GM12878 (cell line): ENCODE measurements around the gene HOXD10. TPM values are rescaled to one million over a fixed set of nuclear protein-coding genes. Genes with fewer than 3 reads are reported as not detected.

Experiments used
- ATAC-seq: fragments of 200-7000 bp; cut with Tn5 transposase; 3 replicates; pipeline ENCODE4 v1.9.1; 2020; ENCODE audit warnings: mild to moderate bottlenecking, moderate library complexity
- BruUV-seq: library from RNA; stranded (reverse); fragments of 400-500 nt; replicated peaks from 2 replicates; lab custom pipeline; 2021; lab: Mats Ljungman, UMichigan
- CTCF ChIA-PET: fragments of 300-600 bp; sonication (Branson Sonifier 250); formaldehyde crosslinking; extraction: SDS; loops from one replicate; lab custom pipeline; 2021; ENCODE audit warnings: inconsistent platforms; lab: Yijun Ruan, JAX
- POLR2A ChIA-PET: fragments of 350-600 bp; formaldehyde crosslinking; extraction: SDS; loops from one replicate; lab custom pipeline; 2021; ENCODE audit warnings: inconsistent platforms; lab: Charles Lee
- RAD21 ChIA-PET: fragments of 300-600 bp; sonication (Branson Sonifier 250); formaldehyde crosslinking; loops from one replicate; lab custom pipeline; 2023; ENCODE audit warnings: antibody characterized with exemption; ENCODE audit not compliant: unreplicated experiment; lab: Charles Lee
- SMC1A ChIA-PET: fragments of 300-600 bp; sonication (Branson Sonifier 250); formaldehyde crosslinking; loops from one replicate; lab custom pipeline; 2023; ENCODE audit not compliant: unreplicated experiment, uncharacterized antibody; lab: Charles Lee
- DNase-seq: peaks from one replicate; pipeline ENCODE4 v3.0.0-alpha.2; 2011; ENCODE audit warnings: low read depth, low spot score
- FAIRE-seq: peaks from 3 replicates; lab custom pipeline; 2011; peaks lifted over from hg19 to GRCh38; lab: Jason Lieb, UNC
- H2AFZ ChIP-seq: 2 replicates; pipeline ENCODE4 v1.6.0; 2011; ENCODE audit warnings: low read depth, low read length, control low read depth; ENCODE audit not compliant: control insufficient read depth
- H3K27ac ChIP-seq: 2 replicates; pipeline ENCODE4 v1.5.1; 2011; ENCODE audit warnings: control low read depth; ENCODE audit not compliant: control insufficient read depth, insufficient read depth
- H3K27me3 ChIP-seq, 2 experiments: replicated peaks in 1 of 2; 2 replicates each; pipeline versions ENCODE4 v1.6.0 to v1.6.1; 2011; ENCODE audit warnings: low read length in 1 of 2; ENCODE audit not compliant: control insufficient read depth in 2 of 2, insufficient read depth in 2 of 2
- H3K36me3 ChIP-seq, 2 experiments: 2 replicates each; pipeline ENCODE4 v1.5.1; 2011; ENCODE audit warnings: low read length in 1 of 2; ENCODE audit not compliant: control insufficient read depth in 2 of 2, insufficient read depth in 2 of 2
- H3K4me1 ChIP-seq: 2 replicates; pipeline ENCODE4 v1.6.1; 2011; ENCODE audit warnings: mild to moderate bottlenecking, low read length, moderate library complexity, mixed read lengths; ENCODE audit not compliant: control insufficient read depth, insufficient read depth
- H3K4me2 ChIP-seq: 2 replicates; pipeline ENCODE4 v1.6.0; 2011; ENCODE audit warnings: control low read depth; ENCODE audit not compliant: control insufficient read depth, insufficient read depth
- H3K4me3 ChIP-seq: fragments of 200-600 bp; sonication (generic); 2 replicates; pipeline ENCODE4 v1.5.1; 2016
- H3K79me2 ChIP-seq: 2 replicates; pipeline ENCODE4 v1.6.0; 2011; ENCODE audit warnings: low read length; ENCODE audit not compliant: control insufficient read depth, insufficient read depth
- H3K9ac ChIP-seq: 2 replicates; pipeline ENCODE4 v1.8.0; 2011; ENCODE audit warnings: low read length, control low read depth, mixed read lengths; ENCODE audit not compliant: control insufficient read depth, insufficient read depth
- H3K9me3 ChIP-seq: replicated peaks from 3 replicates; pipeline ENCODE4 v1.5.1; 2011; ENCODE audit warnings: mild to moderate bottlenecking, low read length; ENCODE audit not compliant: control insufficient read depth, insufficient read depth
- H4K20me1 ChIP-seq: 2 replicates; pipeline ENCODE4 v1.6.0; 2011; ENCODE audit not compliant: control insufficient read depth, insufficient read depth
- ASH2L ChIP-seq: fragments of 300-600, 200-600 bp; sonication (generic); IDR thresholded peaks from 2 replicates; pipeline ENCODE4 v1.6.1; 2017; ENCODE audit warnings: low read depth, mild to moderate bottlenecking, borderline replicate concordance
- ATF7 ChIP-seq: fragments of 450-650 bp; IDR thresholded peaks from 2 replicates; pipeline ENCODE4 v1.6.1; 2016; ENCODE audit warnings: low read depth, mild to moderate bottlenecking
- ETV6 ChIP-seq, 2 experiments: fragments of 450-650 bp in 1 of 2; IDR thresholded peaks in 1 of 2; conservative IDR thresholded peaks in 1 of 2; 2 replicates each; pipeline ENCODE4 v1.6.1; 2014; ENCODE audit warnings: antibody characterized with exemption in 1 of 2, borderline replicate concordance in 1 of 2, low read depth in 1 of 2, mild to moderate bottlenecking in 1 of 2, moderate library complexity in 1 of 2
- HDAC2 ChIP-seq: fragments of 200-600 bp; sonication (generic); IDR thresholded peaks from 2 replicates; pipeline ENCODE4 v1.6.1; 2017
- KDM1A ChIP-seq: fragments of 200-600 bp; sonication (generic); IDR thresholded peaks from 2 replicates; pipeline ENCODE4 v1.6.1; 2016; ENCODE audit warnings: borderline replicate concordance
- MEF2A ChIP-seq: IDR thresholded peaks from 2 replicates; pipeline ENCODE4 v1.6.1; 2011; ENCODE audit warnings: low read depth, mild to moderate bottlenecking, low read length, moderate library complexity; ENCODE audit not compliant: insufficient read depth
- MYB ChIP-seq: fragments of 150-350 bp; IDR thresholded peaks from 2 replicates; pipeline ENCODE4 v1.6.1; 2014; ENCODE audit warnings: mild to moderate bottlenecking, low read depth, low read length, borderline replicate concordance
- NBN ChIP-seq: fragments of 450-650 bp; IDR thresholded peaks from 2 replicates; pipeline ENCODE4 v1.6.1; 2016
- NFIC ChIP-seq: IDR thresholded peaks from 2 replicates; pipeline ENCODE4 v1.6.1; 2012; ENCODE audit warnings: low read depth, mild to moderate bottlenecking, inconsistent platforms, low read length, moderate library complexity
- POLR2A ChIP-seq: IDR thresholded peaks from 2 replicates; pipeline ENCODE4 v1.6.1; 2011; ENCODE audit warnings: low read depth, mild to moderate bottlenecking, low read length
- RFX5 ChIP-seq: IDR thresholded peaks from 2 replicates; pipeline ENCODE4 v1.6.1; 2011; ENCODE audit warnings: low read depth, low read length, improper control_type of control experiment
- SIX5 ChIP-seq: IDR thresholded peaks from 2 replicates; pipeline ENCODE4 v1.6.1; 2011; ENCODE audit warnings: mild to moderate bottlenecking, low read depth, low read length, moderate library complexity; ENCODE audit not compliant: severe bottlenecking
- SMARCA5 ChIP-seq: fragments of 450-650 bp; IDR thresholded peaks from 2 replicates; pipeline ENCODE4 v1.6.1; 2017; ENCODE audit warnings: mild to moderate bottlenecking
- TCF3 ChIP-seq: IDR thresholded peaks from 2 replicates; pipeline ENCODE4 v1.6.1; 2012; ENCODE audit warnings: low read depth, mild to moderate bottlenecking, low read length, borderline replicate concordance; ENCODE audit not compliant: insufficient read depth
- WRNIP1 ChIP-seq: IDR thresholded peaks from 2 replicates; pipeline ENCODE4 v1.6.1; 2011; ENCODE audit warnings: low read depth, low read length, improper control_type of control experiment, borderline replicate concordance
- YY1 ChIP-seq: IDR thresholded peaks from 2 replicates; pipeline ENCODE4 v1.6.1; 2011; ENCODE audit warnings: low read depth, mild to moderate bottlenecking, low read length
- ZBED1 ChIP-seq: IDR thresholded peaks from 2 replicates; pipeline ENCODE4 v1.6.1; 2016; ENCODE audit warnings: borderline replicate concordance
- ZNF274 ChIP-seq: IDR thresholded peaks from one replicate; pipeline ENCODE4 v1.8.0; 2011; ENCODE audit not compliant: insufficient read length, insufficient read depth
- WGBS: methylation state at CpG from one replicate; pipeline ENCODE4 v1.1.6; 2016; ENCODE audit warnings: low lambda C conversion rate; ENCODE audit not compliant: insufficient replicate concordance, insufficient coverage; ENCODE audit errors: missing lambda C conversion rate; 5-methylcytosine and 5-hydroxymethylcytosine counted together
- in situ Hi-C: fragments of 300-500 bp; cut with MboI; formaldehyde crosslinking; loops from 9 replicates; pipeline ENCODE4 v1.14.3; 2018; ENCODE audit warnings: mixed read lengths
- intact Hi-C: fragments of 100-400 bp; cut with micrococcal nuclease; formaldehyde crosslinking; loops from one replicate; pipeline ENCODE4 v1.14.2; 2022; ENCODE audit not compliant: unreplicated experiment
- polyA plus RNA-seq, 11 experiments: library from polyadenylated mRNA; depleted of rRNA in 4 of 11; unstranded in 6 of 11; stranded (reverse) in 5 of 11; fragments of >200 nt; fragmentation: Nextera tagmentation in 4 of 11; fragmentation: Illumina TruSeq in 1 of 11; extraction: Ambion mirVana in 4 of 11; extraction: Trizol in 1 of 11; gene quantifications; 1 replicate in 1 of 11; 2 replicates in 10 of 11; pipeline versions ENCODE4 v1.2.1 to v1.2.3, GENCODE V29; 2011 to 2016; ENCODE audit warnings: inconsistent platforms in 2 of 11, missing spikeins in 2 of 11, low read depth in 1 of 11
- total RNA-seq, 4 experiments: library from RNA; depleted of rRNA in 3 of 4; stranded (reverse); fragments of >200 nt in 3 of 4; fragmentation: Illumina TruSeq in 1 of 4; extraction: Trizol in 1 of 4; gene quantifications; 2 replicates each; pipeline versions ENCODE4 v1.2.1 to v1.2.3, GENCODE V29; 2013 to 2021
- TF ChIP-seq, protein P1 (sequence below): fragments of 450-650 bp; IDR thresholded peaks from 2 replicates; pipeline ENCODE4 v1.6.1; 2017; ENCODE audit warnings: mild to moderate bottlenecking, low read depth, inconsistent platforms; ENCODE audit not compliant: poor library complexity, severe bottlenecking
- TF ChIP-seq, protein P2 (sequence below): fragments of 450-650 bp; formaldehyde crosslinking; IDR thresholded peaks from 2 replicates; pipeline ENCODE4 v1.4.0; 2022; ENCODE audit warnings: mild to moderate bottlenecking, moderate library complexity

HOXD10 gene
- total and polyA plus RNA-seq, 10 of the 15 experiments (the other 5 are each of a cell fraction or from before 2014, with no cell fraction given) = not detected

DNA sequence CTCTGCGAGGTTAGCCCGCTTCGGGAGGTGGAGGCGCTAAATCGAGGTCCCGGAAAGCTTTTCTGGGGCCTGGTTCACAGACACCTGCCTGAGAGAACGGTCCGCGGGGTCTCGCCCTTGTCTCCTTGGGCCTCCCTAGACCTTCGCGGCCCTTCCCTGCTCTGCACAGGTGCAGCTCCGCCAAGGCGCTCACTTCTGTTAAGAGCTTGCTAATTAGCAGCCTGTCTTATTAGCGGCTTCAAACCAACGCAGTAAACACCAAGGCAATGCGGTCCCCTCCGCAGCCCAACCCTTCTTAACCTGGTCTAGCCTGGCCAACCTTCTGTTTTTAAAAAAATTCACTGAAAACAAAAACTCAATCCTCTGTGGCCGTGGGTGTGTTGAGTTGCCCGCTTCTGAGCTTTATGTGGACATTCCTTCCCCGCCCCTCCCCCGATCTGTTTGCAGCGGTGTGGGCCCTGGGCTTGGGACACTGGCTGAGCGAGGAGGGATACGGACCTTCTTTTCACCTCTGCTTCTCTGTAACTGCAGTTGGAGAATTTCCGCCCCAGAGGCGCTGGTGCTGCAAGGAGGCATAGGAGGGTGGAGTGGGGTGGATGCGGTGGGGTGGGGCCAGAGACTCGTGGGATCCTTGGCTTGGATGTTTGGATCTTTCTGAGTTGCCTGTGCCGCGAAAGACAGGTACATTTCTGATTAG, 31.4 kb downstream of the HOXD10 start:
- SMC1A ChIA-PET = no interaction called here
- H3K4me1 ChIP-seq = no peaks in the 10 kb centered on the region
- H3K4me2 ChIP-seq = no peak overlapping the region
- no peaks in the 10 kb centered on the region for H3K79me2 ChIP-seq
- POLR2A ChIA-PET = no interaction called here
- DNase-seq = no peak
- intact Hi-C loops = no loop called here
- no peak overlapping the region for H3K9ac ChIP-seq
- no TSS peak for BruUV-seq
- TF ChIP-seq ASH2L (no peak), ATF7 (no peak), NBN (no peak), NFIC (no peak), ZBED1 (no peak), TCF3 (no peak), SMARCA5 (no peak), ZNF274 (no peak), KDM1A (no peak), RFX5 (no peak), MYB (no peak), POLR2A (no peak), SIX5 (no peak), HDAC2 (no peak), WRNIP1 (no peak), ETV6 (conservative IDR thresholded peaks at IDR 0.05 in 1 of 2, IDR thresholded peaks at IDR 0.05 in 1 of 2; ENCODE audit: borderline replicate concordance in 1 of 2, low read depth in 1 of 2) (no peak), MEF2A (no peak), YY1 (no peak)
- TF ChIP-seq, protein P1, sequence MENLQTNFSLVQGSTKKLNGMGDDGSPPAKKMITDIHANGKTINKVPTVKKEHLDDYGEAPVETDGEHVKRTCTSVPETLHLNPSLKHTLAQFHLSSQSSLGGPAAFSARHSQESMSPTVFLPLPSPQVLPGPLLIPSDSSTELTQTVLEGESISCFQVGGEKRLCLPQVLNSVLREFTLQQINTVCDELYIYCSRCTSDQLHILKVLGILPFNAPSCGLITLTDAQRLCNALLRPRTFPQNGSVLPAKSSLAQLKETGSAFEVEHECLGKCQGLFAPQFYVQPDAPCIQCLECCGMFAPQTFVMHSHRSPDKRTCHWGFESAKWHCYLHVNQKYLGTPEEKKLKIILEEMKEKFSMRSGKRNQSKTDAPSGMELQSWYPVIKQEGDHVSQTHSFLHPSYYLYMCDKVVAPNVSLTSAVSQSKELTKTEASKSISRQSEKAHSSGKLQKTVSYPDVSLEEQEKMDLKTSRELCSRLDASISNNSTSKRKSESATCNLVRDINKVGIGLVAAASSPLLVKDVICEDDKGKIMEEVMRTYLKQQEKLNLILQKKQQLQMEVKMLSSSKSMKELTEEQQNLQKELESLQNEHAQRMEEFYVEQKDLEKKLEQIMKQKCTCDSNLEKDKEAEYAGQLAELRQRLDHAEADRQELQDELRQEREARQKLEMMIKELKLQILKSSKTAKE = no peak
- TF ChIP-seq, protein P2, sequence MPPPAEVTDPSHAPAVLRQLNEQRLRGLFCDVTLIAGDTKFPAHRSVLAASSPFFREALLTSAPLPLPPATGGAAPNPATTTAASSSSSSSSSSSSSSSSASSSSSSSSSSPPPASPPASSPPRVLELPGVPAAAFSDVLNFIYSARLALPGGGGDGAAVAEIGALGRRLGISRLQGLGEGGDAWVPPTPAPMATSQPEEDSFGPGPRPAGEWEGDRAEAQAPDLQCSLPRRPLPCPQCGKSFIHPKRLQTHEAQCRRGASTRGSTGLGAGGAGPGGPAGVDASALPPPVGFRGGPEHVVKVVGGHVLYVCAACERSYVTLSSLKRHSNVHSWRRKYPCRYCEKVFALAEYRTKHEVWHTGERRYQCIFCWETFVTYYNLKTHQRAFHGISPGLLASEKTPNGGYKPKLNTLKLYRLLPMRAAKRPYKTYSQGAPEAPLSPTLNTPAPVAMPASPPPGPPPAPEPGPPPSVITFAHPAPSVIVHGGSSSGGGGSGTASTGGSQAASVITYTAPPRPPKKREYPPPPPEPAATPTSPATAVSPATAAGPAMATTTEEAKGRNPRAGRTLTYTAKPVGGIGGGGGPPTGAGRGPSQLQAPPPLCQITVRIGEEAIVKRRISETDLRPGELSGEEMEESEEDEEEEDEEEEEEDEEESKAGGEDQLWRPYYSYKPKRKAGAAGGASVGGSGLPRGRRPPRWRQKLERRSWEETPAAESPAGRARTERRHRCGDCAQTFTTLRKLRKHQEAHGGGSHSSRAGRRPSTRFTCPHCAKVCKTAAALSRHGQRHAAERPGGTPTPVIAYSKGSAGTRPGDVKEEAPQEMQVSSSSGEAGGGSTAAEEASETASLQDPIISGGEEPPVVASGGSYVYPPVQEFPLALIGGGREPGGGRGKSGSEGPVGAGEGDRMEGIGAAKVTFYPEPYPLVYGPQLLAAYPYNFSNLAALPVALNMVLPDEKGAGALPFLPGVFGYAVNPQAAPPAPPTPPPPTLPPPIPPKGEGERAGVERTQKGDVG (CRISPR knock-in tag) = no peak
- TF ChIP-seq, all 136 proteins: peak for 0
- FAIRE-seq = no peak
- no peaks in the 10 kb centered on the region for H3K36me3 ChIP-seq
- no peak overlapping the region for H3K27ac ChIP-seq
- WGBS = 24% methylated on average over 30 of the region's 31 CpGs
- no peaks in the 10 kb centered on the region for H3K9me3 ChIP-seq
- H2AFZ ChIP-seq = no peak overlapping the region
- ChIA-PET RAD21 (no interaction called here), CTCF (interaction anchor here (0.6 to 0.7 kb wide), 2 partner anchors 16 to 507 kb away, joined by 3 to 4 read pairs; no protein-coding TSS in a partner anchor)
- peaks cover 10 to 29% of the 10 kb centered on the region in 2 experiments for H3K27me3 ChIP-seq
- H4K20me1 ChIP-seq = no peaks in the 10 kb centered on the region
- no peak overlapping the region for H3K4me3 ChIP-seq
- no peak for ATAC-seq
- in situ Hi-C loops = loop anchor here (25.0 kb wide), 1 partner anchor 1189 kb away; no protein-coding TSS in a partner anchor
